Glomerular endothelial cell (primary cell): ENCODE measurements around the gene PGGT1B. TPM values are rescaled to one million over a fixed set of nuclear protein-coding genes. Genes with fewer than 3 reads are reported as not detected.
A peak's percentile ranks its signal among the peaks of the same experiment; 100 is the strongest.
"Not testable (repeated sequence)": the region's sequence is repeated elsewhere in the genome, so short reads cannot be mapped to it uniquely, and the experiment has no call there.

Experiments used
- DNase-seq: peaks from one replicate; pipeline ENCODE4 v3.0.0-alpha.2; 2011; ENCODE audit warnings: low read depth, low spot score; ENCODE audit errors: extremely low read depth
- total RNA-seq: library from RNA; depleted of rRNA; stranded (reverse); fragments of >200 nt; gene quantifications from 2 replicates; pipeline ENCODE4 v1.2.3, GENCODE V29; 2015

Gene PGGT1B
- total RNA-seq, 1 donor from 2014 or later = 10.7 TPM

GRCh38 chr5:115262011-115262320 lies 711 bp downstream of the PGGT1B start:
- no peak for DNase-seq

- DNase-seq = no peak
Observed at GRCh38 chr5:115260248-115260647, 2.4 kb downstream of the PGGT1B start.

GRCh38 chr5:115257981-115258380 lies 4.7 kb downstream of the PGGT1B start:
- no peak for DNase-seq

GRCh38 chr5:115249379-115249778 lies 13.3 kb downstream of the PGGT1B start:
- DNase-seq = not testable (repeated sequence)

GRCh38 chr5:115246361-115246991 lies 16.2 kb downstream of the PGGT1B start:
- peak; percentile 25 for DNase-seq

- DNase-seq = no peak
Observed at GRCh38 chr5:115243412-115243811, 19.3 kb downstream of the PGGT1B start.

GRCh38 chr5:115241881-115242642 lies 20.6 kb downstream of the PGGT1B start:
- no peak for DNase-seq

GRCh38 chr5:115237066-115237465 lies 25.6 kb downstream of the PGGT1B start:
- DNase-seq = no peak

GRCh38 chr5:115236599-115236998 lies 26.1 kb downstream of the PGGT1B start:
- no peak for DNase-seq

GRCh38 chr5:115231598-115231997 lies 31.1 kb downstream of the PGGT1B start:
- no peak for DNase-seq

GRCh38 chr5:115229606-115230005 lies 33.1 kb downstream of the PGGT1B start:
- DNase-seq = no peak

GRCh38 chr5:115227281-115227680 lies 35.4 kb downstream of the PGGT1B start:
- no peak for DNase-seq

GRCh38 chr5:115214541-115214940 lies 48.1 kb downstream of the PGGT1B start:
- DNase-seq = no peak

- no peak for DNase-seq
Observed at GRCh38 chr5:115209279-115209678, 53.4 kb downstream of the PGGT1B start.

- DNase-seq = no peak
Observed at GRCh38 chr5:115202952-115203351, 59.7 kb downstream of the PGGT1B start.

- no peak for DNase-seq
Observed at GRCh38 chr5:115196161-115196560, 66.5 kb downstream of the PGGT1B start.

- DNase-seq = no peak
Observed at GRCh38 chr5:115194676-115195075, 68.0 kb downstream of the PGGT1B start.

- DNase-seq = no peak
Observed at GRCh38 chr5:115193295-115193694, 69.4 kb downstream of the PGGT1B start.

- DNase-seq = no peak
Observed at GRCh38 chr5:115192098-115192497, 70.6 kb downstream of the PGGT1B start.

- DNase-seq = no peak
Observed at GRCh38 chr5:115191474-115192031, 71.1 kb downstream of the PGGT1B start.

GRCh38 chr5:115190388-115190787 lies 72.3 kb downstream of the PGGT1B start:
- DNase-seq = no peak

GRCh38 chr5:115189866-115190265 lies 72.8 kb downstream of the PGGT1B start:
- DNase-seq = no peak
